HCT116 (cell line): Measurements from ENCODE around the gene ABHD5. TPM values are rescaled to one million over a fixed set of nuclear protein-coding genes. Genes with fewer than 3 reads are reported as not detected.

Experiments used
- ATAC-seq: fragments of 200-7000 bp; cut with Tn5 transposase; 2 replicates; pipeline ENCODE4 v1.9.1; 2020; ENCODE audit warnings: mild to moderate bottlenecking, moderate library complexity
- BruUV-seq: library from RNA; stranded (reverse); fragments of 400-500 nt; replicated peaks from 2 replicates; lab custom pipeline; 2021; lab: Mats Ljungman, UMichigan
- CTCF ChIA-PET: fragments of 300-600 bp; sonication (Branson Sonifier 250); formaldehyde crosslinking; loops from one replicate; lab custom pipeline; 2021; ENCODE audit warnings: antibody characterized with exemption; lab: Charles Lee
- POLR2A ChIA-PET: fragments of 300-600, 350-600 bp; sonication (Branson Sonifier 250); formaldehyde crosslinking; loops from one replicate; lab custom pipeline; 2021; ENCODE audit warnings: antibody characterized with exemption; lab: Charles Lee
- RAD21 ChIA-PET, 2 experiments: fragments of 300-600 bp; sonication (Branson Sonifier 250); formaldehyde crosslinking; loops; one replicate each; lab custom pipeline; 2023; ENCODE audit warnings: low total read pairs in 2 of 2; ENCODE audit not compliant: uncharacterized antibody in 2 of 2, unreplicated experiment in 2 of 2, low non-redundant PET in 1 of 2; lab: Charles Lee
- DNase-seq: peaks from one replicate; pipeline ENCODE4 v3.0.0-alpha.2; 2010; ENCODE audit warnings: low read depth, low spot score
- H2AFZ ChIP-seq: fragments of 200-600 bp; shearing (Covaris generic), sonication (generic); 2 replicates; pipeline ENCODE4 v1.6.1; 2017; ENCODE audit warnings: low read depth, mixed run types, mixed read lengths, antibody characterized with exemption, low read length; ENCODE audit not compliant: poor library complexity, severe bottlenecking
- H3K27ac ChIP-seq: 2 replicates; pipeline ENCODE4 v1.5.1; 2012; ENCODE audit warnings: low read depth, low read length
- H3K27me3 ChIP-seq: fragments of 200-600 bp; sonication (generic); 2 replicates; pipeline ENCODE4 v1.6.1; 2016; ENCODE audit warnings: mixed run types, low read length, mixed read lengths; ENCODE audit not compliant: insufficient read depth
- H3K36me3 ChIP-seq, 2 experiments: fragments of 200-500 bp in 1 of 2; fragments of 200-600 bp in 1 of 2; sonication (Bioruptor generic) in 1 of 2; sonication (generic) in 1 of 2; 2 replicates each; pipeline versions ENCODE4 v1.5.1 to v1.6.1; 2014 to 2016; ENCODE audit warnings: low read length in 2 of 2, inconsistent platforms in 1 of 2, mixed read lengths in 1 of 2, mixed run types in 1 of 2; ENCODE audit not compliant: insufficient read depth in 2 of 2, control insufficient read depth in 1 of 2
- H3K4me1 ChIP-seq, 2 experiments: fragments of 200-600 bp in 1 of 2; sonication (generic) in 1 of 2; 2 replicates each; pipeline versions ENCODE4 v1.5.1 to v1.6.1; 2012 to 2017; ENCODE audit warnings: low read length in 2 of 2, inconsistent platforms in 1 of 2, mild to moderate bottlenecking in 1 of 2, mixed read lengths in 1 of 2, mixed run types in 1 of 2, moderate library complexity in 1 of 2; ENCODE audit not compliant: insufficient read depth in 2 of 2, control insufficient read depth in 1 of 2
- H3K4me2 ChIP-seq: fragments of 200-600 bp; sonication (generic); 2 replicates; pipeline ENCODE4 v1.6.1; 2017; ENCODE audit warnings: mixed run types, low read length, mixed read lengths
- H3K4me3 ChIP-seq, 2 experiments: fragments of 200-600 bp in 1 of 2; sonication (generic) in 1 of 2; replicated peaks in 1 of 2; 2 replicates each; pipeline ENCODE4 v1.5.1; 2011 to 2016; ENCODE audit warnings: low read length in 2 of 2, control low read depth in 1 of 2, low read depth in 1 of 2, mild to moderate bottlenecking in 1 of 2, mixed read lengths in 1 of 2, mixed run types in 1 of 2
- H3K79me2 ChIP-seq: fragments of 200-600 bp; sonication (generic); 2 replicates; pipeline ENCODE4 v1.6.1; 2017; ENCODE audit warnings: mild to moderate bottlenecking, mixed run types, low read length, moderate library complexity, mixed read lengths; ENCODE audit not compliant: insufficient read depth
- H3K9ac ChIP-seq: fragments of 200-600 bp; sonication (generic); 2 replicates; pipeline ENCODE4 v1.6.1; 2016; ENCODE audit warnings: low read length, mixed read lengths
- H3K9me2 ChIP-seq: fragments of 200-600 bp; sonication (generic), shearing (Covaris generic); 2 replicates; pipeline ENCODE4 v1.6.1; 2017; ENCODE audit warnings: mixed run types, mild to moderate bottlenecking, moderate library complexity; ENCODE audit not compliant: insufficient read depth
- H3K9me3 ChIP-seq, 2 experiments: fragments of 200-500 bp in 1 of 2; fragments of 200-600 bp in 1 of 2; sonication (Bioruptor generic) in 1 of 2; sonication (generic) in 1 of 2; 2 replicates each; pipeline ENCODE4 v1.6.1; 2014 to 2017; ENCODE audit warnings: low read length in 2 of 2, mixed read lengths in 2 of 2, inconsistent platforms in 1 of 2, low read depth in 1 of 2, mild to moderate bottlenecking in 1 of 2, mixed run types in 1 of 2, moderate library complexity in 1 of 2; ENCODE audit not compliant: control insufficient read depth in 1 of 2, insufficient read depth in 1 of 2
- H4K20me1 ChIP-seq: fragments of 200-600 bp; sonication (generic), shearing (Covaris generic); 2 replicates; pipeline ENCODE4 v1.6.1; 2017; ENCODE audit warnings: mixed run types, mild to moderate bottlenecking, moderate library complexity; ENCODE audit not compliant: insufficient read depth
- CBX3 ChIP-seq: IDR thresholded peaks from 2 replicates; pipeline ENCODE4 v1.6.1; 2012; ENCODE audit warnings: low read depth
- EGR1 ChIP-seq: IDR thresholded peaks from 2 replicates; pipeline ENCODE4 v1.6.1; 2012; ENCODE audit warnings: low read depth
- ELF1 ChIP-seq: IDR thresholded peaks from 2 replicates; pipeline ENCODE4 v1.6.1; 2012; ENCODE audit warnings: low read depth, borderline replicate concordance
- EZH2 ChIP-seq: fragments of 200-600 bp; sonication (generic); IDR thresholded peaks from 2 replicates; pipeline ENCODE4 v1.6.1; 2017; ENCODE audit warnings: antibody characterized with exemption, mixed run types
- POLR2AphosphoS5 ChIP-seq: IDR thresholded peaks from 2 replicates; pipeline ENCODE4 v1.6.1; 2011; ENCODE audit warnings: mild to moderate bottlenecking, low read depth, low read length, moderate library complexity
- SP1 ChIP-seq: IDR thresholded peaks from 2 replicates; pipeline ENCODE4 v1.6.1; 2012; ENCODE audit warnings: low read depth
- SRF ChIP-seq: IDR thresholded peaks from 2 replicates; pipeline ENCODE4 v1.6.1; 2012; ENCODE audit warnings: low read depth
- TCF7L2 ChIP-seq: IDR thresholded peaks from 2 replicates; pipeline ENCODE4 v1.7.0; 2011; ENCODE audit warnings: borderline replicate concordance, inconsistent platforms; ENCODE audit not compliant: insufficient read depth, insufficient read length; ENCODE audit errors: extremely low read depth
- YY1 ChIP-seq: IDR thresholded peaks from 2 replicates; pipeline ENCODE4 v1.6.1; 2011; ENCODE audit warnings: low read length, low read depth, moderate library complexity, mild to moderate bottlenecking; ENCODE audit not compliant: insufficient replicate concordance; ENCODE audit errors: extremely low read depth
- ZFX ChIP-seq: fragments of 450-650 bp; IDR thresholded peaks from 2 replicates; pipeline ENCODE4 v1.6.1; 2017
- intact Hi-C: fragments of 100-400 bp; cut with micrococcal nuclease; formaldehyde crosslinking; loops from 2 replicates; pipeline ENCODE4 v1.10.0; 2022
- total RNA-seq: library from RNA; stranded (reverse); gene quantifications from one replicate; pipeline ENCODE4 v1.2.1, GENCODE V29; 2021; ENCODE audit not compliant: unreplicated experiment
- TF ChIP-seq, protein P1 (sequence below): IDR thresholded peaks from 2 replicates; pipeline ENCODE4 v1.6.1; 2012
- TF ChIP-seq, protein P2 (sequence below), 3 experiments: fragments of 200-600 bp in 1 of 3; sonication (generic) in 1 of 3; IDR thresholded peaks in 2 of 3; conservative IDR thresholded peaks in 1 of 3; 2 replicates each; pipeline ENCODE4 v1.5.1; 2012 to 2017; ENCODE audit warnings: low read depth in 2 of 3, low read length in 2 of 3, antibody characterized with exemption in 1 of 3, borderline replicate concordance in 1 of 3, control low read depth in 1 of 3, mild to moderate bottlenecking in 1 of 3, mixed read lengths in 1 of 3, mixed run types in 1 of 3, moderate library complexity in 1 of 3; ENCODE audit not compliant: insufficient read depth in 1 of 3
- TF ChIP-seq, protein P3 (sequence below): IDR thresholded peaks from 2 replicates; pipeline ENCODE4 v1.6.1; 2011; ENCODE audit warnings: mild to moderate bottlenecking, low read length, moderate library complexity; ENCODE audit not compliant: insufficient replicate concordance; ENCODE audit errors: extremely low read depth

Gene ABHD5
- total RNA-seq, 1 experiment from 2014 or later: 18.5 TPM

DNA sequence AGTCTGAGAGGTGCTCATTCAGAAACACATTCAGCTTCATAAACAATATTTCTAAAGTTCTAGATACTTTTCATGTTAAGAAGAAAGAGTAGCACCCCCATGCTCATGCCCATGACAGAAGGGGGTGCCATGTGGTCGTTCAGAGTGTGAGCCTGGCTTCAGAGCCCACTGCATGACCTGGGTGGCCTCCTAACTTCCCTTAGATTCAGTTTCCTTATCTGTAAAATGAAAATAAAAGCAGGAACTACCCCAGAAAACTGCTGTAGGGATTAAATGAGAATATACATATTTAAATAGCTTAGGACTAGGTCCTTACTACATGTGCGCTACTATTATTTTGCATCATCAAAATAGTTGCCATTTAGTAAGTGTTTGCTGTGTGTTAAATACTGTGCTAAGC is 69.2 kb downstream of the ABHD5 start:
- no peak for DNase-seq
- ATAC-seq: no peak
- Histone ChIP-seq H4K20me1 (no peaks in the 10 kb centered on the region), H3K27ac (no peak overlapping the region), H3K36me3 (no peaks in the 10 kb centered on the region), H3K9me3 (no peaks in the 10 kb centered on the region), H3K4me3 (no peak overlapping the region), H3K27me3 (no peaks in the 10 kb centered on the region), H3K9me2 (no peaks in the 10 kb centered on the region), H3K79me2 (no peaks in the 10 kb centered on the region), H3K4me2 (no peak overlapping the region), H3K4me1 (peaks cover 0 to 9% of the 10 kb centered on the region in 2 experiments; a peak in 2 of 4 replicates), H3K9ac (no peak overlapping the region), H2AFZ (no peak overlapping the region)
- intact Hi-C loops: loop anchor here (2.0 kb wide), 1 partner anchor 215 kb away; no protein-coding TSS in a partner anchor
- no TSS peak for BruUV-seq
- ChIA-PET CTCF (interaction anchor here (1.0 kb wide), 1 partner anchor 9 kb away, joined by 4 read pairs; no protein-coding TSS in a partner anchor), RAD21 (no interaction called here), POLR2A (no interaction called here)
- TF ChIP-seq, protein P1, sequence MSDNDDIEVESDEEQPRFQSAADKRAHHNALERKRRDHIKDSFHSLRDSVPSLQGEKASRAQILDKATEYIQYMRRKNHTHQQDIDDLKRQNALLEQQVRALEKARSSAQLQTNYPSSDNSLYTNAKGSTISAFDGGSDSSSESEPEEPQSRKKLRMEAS: no peak
- TF ChIP-seq YY1 (no peak), EGR1 (no peak), SP1 (no peak), CBX3 (no peak)
- TF ChIP-seq, protein P2, sequence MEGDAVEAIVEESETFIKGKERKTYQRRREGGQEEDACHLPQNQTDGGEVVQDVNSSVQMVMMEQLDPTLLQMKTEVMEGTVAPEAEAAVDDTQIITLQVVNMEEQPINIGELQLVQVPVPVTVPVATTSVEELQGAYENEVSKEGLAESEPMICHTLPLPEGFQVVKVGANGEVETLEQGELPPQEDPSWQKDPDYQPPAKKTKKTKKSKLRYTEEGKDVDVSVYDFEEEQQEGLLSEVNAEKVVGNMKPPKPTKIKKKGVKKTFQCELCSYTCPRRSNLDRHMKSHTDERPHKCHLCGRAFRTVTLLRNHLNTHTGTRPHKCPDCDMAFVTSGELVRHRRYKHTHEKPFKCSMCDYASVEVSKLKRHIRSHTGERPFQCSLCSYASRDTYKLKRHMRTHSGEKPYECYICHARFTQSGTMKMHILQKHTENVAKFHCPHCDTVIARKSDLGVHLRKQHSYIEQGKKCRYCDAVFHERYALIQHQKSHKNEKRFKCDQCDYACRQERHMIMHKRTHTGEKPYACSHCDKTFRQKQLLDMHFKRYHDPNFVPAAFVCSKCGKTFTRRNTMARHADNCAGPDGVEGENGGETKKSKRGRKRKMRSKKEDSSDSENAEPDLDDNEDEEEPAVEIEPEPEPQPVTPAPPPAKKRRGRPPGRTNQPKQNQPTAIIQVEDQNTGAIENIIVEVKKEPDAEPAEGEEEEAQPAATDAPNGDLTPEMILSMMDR (IDR thresholded peaks at IDR 0.05 in 2 of 3, conservative IDR thresholded peaks at IDR 0.05 in 1 of 3; ENCODE audit: borderline replicate concordance in 1 of 3, insufficient read depth in 1 of 3, low read depth in 2 of 3, low read length in 2 of 3): no peak

DNA sequence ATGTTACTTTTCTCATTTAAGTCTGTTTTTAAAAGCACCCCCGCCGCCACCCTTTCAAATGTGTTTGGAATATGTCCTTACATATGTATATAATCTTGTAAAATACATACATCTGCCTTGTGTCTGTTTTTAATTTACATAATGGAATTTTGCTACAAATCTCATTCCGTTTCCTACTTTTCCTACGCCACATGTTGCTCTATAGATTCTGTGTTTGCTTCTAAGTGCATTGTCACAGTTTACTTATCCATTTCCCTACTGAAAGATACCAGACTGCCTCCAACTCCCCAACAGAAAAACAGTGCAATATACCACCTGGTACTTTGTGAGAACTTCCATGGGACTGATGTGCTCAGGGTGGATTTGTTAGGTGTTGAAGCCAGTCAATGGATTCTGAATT is 70.2 kb downstream of the ABHD5 start:
- no peak for DNase-seq
- CTCF ChIA-PET: no interaction called here
- H3K4me2 ChIP-seq: no peak overlapping the region
- TF ChIP-seq ZFX (no peak), POLR2AphosphoS5 (no peak), TCF7L2 (no peak), EZH2 (no peak), CBX3 (no peak), SRF (no peak), ELF1 (no peak)
- TF ChIP-seq, protein P3, sequence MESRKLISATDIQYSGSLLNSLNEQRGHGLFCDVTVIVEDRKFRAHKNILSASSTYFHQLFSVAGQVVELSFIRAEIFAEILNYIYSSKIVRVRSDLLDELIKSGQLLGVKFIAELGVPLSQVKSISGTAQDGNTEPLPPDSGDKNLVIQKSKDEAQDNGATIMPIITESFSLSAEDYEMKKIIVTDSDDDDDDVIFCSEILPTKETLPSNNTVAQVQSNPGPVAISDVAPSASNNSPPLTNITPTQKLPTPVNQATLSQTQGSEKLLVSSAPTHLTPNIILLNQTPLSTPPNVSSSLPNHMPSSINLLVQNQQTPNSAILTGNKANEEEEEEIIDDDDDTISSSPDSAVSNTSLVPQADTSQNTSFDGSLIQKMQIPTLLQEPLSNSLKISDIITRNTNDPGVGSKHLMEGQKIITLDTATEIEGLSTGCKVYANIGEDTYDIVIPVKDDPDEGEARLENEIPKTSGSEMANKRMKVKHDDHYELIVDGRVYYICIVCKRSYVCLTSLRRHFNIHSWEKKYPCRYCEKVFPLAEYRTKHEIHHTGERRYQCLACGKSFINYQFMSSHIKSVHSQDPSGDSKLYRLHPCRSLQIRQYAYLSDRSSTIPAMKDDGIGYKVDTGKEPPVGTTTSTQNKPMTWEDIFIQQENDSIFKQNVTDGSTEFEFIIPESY: no peak
- TF ChIP-seq, protein P2 (IDR thresholded peaks at IDR 0.05 in 2 of 3, conservative IDR thresholded peaks at IDR 0.05 in 1 of 3; ENCODE audit: borderline replicate concordance in 1 of 3, insufficient read depth in 1 of 3, low read depth in 2 of 3, low read length in 2 of 3): no peak

More for the DNA sequence above, 70.2 kb downstream of the ABHD5 start:
- no peaks in the 10 kb centered on the region for H3K9me3 ChIP-seq
- no peaks in the 10 kb centered on the region for H3K36me3 ChIP-seq
- RAD21 ChIA-PET: interaction anchor here in 1 of 2 experiments (0.6 kb wide), 1 partner anchor 1874 kb away, joined by 4 read pairs; no protein-coding TSS in a partner anchor
- POLR2A ChIA-PET: no interaction called here
- intact Hi-C loops: no loop called here
- H4K20me1 ChIP-seq: no peaks in the 10 kb centered on the region
- no peak for ATAC-seq
- no peak overlapping the region for H3K9ac ChIP-seq
- no peak overlapping the region for H2AFZ ChIP-seq
- no peak overlapping the region for H3K4me3 ChIP-seq
- H3K27ac ChIP-seq: no peak overlapping the region
- peaks cover 0 to 9% of the 10 kb centered on the region in 2 experiments; a peak in 2 of 4 replicates for H3K4me1 ChIP-seq
- BruUV-seq: no TSS peak
- no peaks in the 10 kb centered on the region for H3K9me2 ChIP-seq
- no peaks in the 10 kb centered on the region for H3K27me3 ChIP-seq
- no peaks in the 10 kb centered on the region for H3K79me2 ChIP-seq
